GM12892 (cell line): ENCODE data around the gene ZNF497.

Source experiments
- DNase-seq: peaks from one replicate; pipeline ENCODE4 v3.0.0; 2011; ENCODE audit not compliant: insufficient read length
- FAIRE-seq: peaks from 2 replicates; lab custom pipeline; 2011; peaks lifted over from hg19 to GRCh38; lab: Jason Lieb, UNC
- POLR2A ChIP-seq: IDR thresholded peaks from 2 replicates; pipeline ENCODE4 v1.6.1; 2011; ENCODE audit warnings: low read depth, low read length, control low read depth
- POLR2AphosphoS5 ChIP-seq: IDR thresholded peaks from 2 replicates; pipeline ENCODE4 v1.6.1; 2011; ENCODE audit warnings: low read depth, low read length, control low read depth
- TAF1 ChIP-seq: IDR thresholded peaks from 2 replicates; pipeline ENCODE4 v1.6.1; 2011; ENCODE audit warnings: low read depth, mild to moderate bottlenecking, control low read depth, low read length, borderline replicate concordance

Gene ZNF497

GRCh38 chr19:58307736-58308135 is 54.8 kb downstream of the ZNF497 start:
- DNase-seq (no peak), FAIRE-seq (no peak)
- no peak for TF ChIP-seq TAF1

DNA sequence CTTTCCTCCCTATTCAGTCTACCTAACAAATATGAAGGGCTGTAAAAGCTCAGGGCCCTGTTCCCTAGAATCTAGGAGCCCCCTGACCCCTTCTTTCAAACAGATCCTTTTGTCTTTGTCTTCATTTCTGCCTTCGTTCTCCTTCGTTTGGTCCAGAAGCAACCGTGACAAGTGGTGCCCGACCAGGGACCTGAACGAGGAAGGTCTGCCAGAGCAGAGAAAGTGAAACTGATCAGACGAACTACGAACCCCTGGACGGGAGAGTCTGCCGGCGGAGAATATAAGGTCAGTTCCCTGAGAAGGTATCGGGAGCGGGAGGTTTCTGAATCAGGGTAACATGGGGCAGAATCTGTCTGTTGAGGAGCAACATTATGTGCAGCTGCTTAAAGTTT is 56.6 kb downstream of the ZNF497 start:
- FAIRE-seq = no peak
- no peak for DNase-seq
- TF ChIP-seq POLR2AphosphoS5 (no peak), TAF1 (no peak), POLR2A (no peak)

DNA sequence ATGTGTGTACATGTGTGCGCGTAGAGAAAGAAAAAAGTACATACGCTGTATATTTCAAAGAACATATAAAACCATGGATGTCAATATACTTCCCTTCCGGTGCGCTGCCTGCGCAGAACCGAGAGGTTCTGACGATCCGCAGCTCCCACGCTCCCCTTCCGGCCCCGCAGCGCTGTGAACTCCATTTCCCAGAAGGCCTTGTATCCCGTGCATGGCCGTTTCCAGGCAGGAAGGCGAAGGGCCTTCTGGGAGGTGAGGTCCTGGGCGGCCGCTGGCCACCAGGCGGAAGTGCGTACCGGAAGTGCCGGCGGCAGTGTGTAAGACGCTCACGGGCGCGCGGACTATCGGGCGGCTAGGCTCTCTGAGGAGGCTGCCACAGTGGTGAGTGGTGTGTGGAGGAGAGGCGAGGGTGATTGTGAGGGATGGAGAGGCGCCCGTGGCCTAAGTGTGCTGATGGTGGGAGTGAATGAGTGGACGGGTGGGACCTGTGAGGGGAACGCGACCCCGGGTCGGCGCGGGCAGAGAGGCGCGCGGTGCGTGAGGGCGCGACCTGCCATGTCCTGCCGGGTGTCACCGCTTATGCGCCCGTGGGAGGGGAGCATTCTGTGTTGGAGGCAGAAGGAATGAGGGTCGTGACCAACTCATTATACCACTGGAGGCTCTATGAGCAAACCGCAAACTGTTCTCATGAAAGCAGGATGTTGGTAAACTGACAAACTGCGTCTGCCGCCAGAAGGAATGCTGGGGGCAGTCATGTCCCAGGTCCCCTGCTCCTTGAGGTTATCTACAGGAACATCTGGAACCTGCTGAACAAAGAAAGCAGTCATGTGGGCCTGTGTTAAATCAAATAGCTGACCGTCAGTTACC is 57.3 kb downstream of the ZNF497 start, which contains the start of gene ERVK3-1:
Gene ERVK3-1, plus strand, starts transcription at position 313 of the 867 bp plus-strand sequence. CDS start 6,792 bp downstream, outside the sequence.
- TF ChIP-seq TAF1 = peak; percentile 95
- peak; percentile 98 for TF ChIP-seq POLR2A
- peak; percentile 97 for TF ChIP-seq POLR2AphosphoS5
- peak; percentile 93 for DNase-seq
- peak; percentile 99 for FAIRE-seq

GRCh38 chr19:58304748-58305064 is 57.8 kb downstream of the ZNF497 start:
- FAIRE-seq = no peak
- TF ChIP-seq POLR2AphosphoS5 (no peak), TAF1 (no peak), POLR2A (no peak)
- DNase-seq = no peak
